GM23338 (cell line): ENCODE results near the gene ASB3.

Source experiments
- CTCF ChIP-seq, 2 experiments: fragments of 200-600 bp in 1 of 2; sonication (generic) in 1 of 2; conservative IDR thresholded peaks; 2 replicates each; pipeline versions ENCODE4 v1.5.1 to v1.6.1; 2016 to 2017; ENCODE audit warnings: antibody characterized with exemption in 2 of 2, low read depth in 2 of 2, mild to moderate bottlenecking in 2 of 2, moderate library complexity in 1 of 2
- EZH2 ChIP-seq: fragments of 200-600 bp; sonication (generic); IDR thresholded peaks from one replicate; pipeline ENCODE4 v1.8.0; 2017; ENCODE audit warnings: antibody characterized with exemption, mild to moderate bottlenecking, low read depth; ENCODE audit not compliant: unreplicated experiment
- EZH2phosphoT487 ChIP-seq: fragments of 200-600 bp; sonication (generic); IDR thresholded peaks from one replicate; pipeline ENCODE4 v1.8.1; 2018; ENCODE audit warnings: antibody characterized with exemption; ENCODE audit not compliant: unreplicated experiment
- NANOG ChIP-seq: IDR thresholded peaks from 2 replicates; pipeline ENCODE4 v1.6.1; 2016; ENCODE audit warnings: antibody characterized with exemption, borderline replicate concordance
- POLR2AphosphoS5 ChIP-seq: IDR thresholded peaks from 2 replicates; pipeline ENCODE4 v1.6.1; 2016; ENCODE audit warnings: antibody characterized with exemption, low read depth

- TF ChIP-seq CTCF (conservative IDR thresholded peaks at IDR 0.05; ENCODE audit: low read depth in 2 of 2) (no peak), EZH2 (no peak), POLR2AphosphoS5 (no peak), EZH2phosphoT487 (no peak), NANOG (no peak)
Observed at GRCh38 chr2:53697092-53697491, 89.7 kb downstream of the ASB3 start.
